ENCODE data around the gene ALDH1L1.

The ALDH1L1 gene

DNA sequence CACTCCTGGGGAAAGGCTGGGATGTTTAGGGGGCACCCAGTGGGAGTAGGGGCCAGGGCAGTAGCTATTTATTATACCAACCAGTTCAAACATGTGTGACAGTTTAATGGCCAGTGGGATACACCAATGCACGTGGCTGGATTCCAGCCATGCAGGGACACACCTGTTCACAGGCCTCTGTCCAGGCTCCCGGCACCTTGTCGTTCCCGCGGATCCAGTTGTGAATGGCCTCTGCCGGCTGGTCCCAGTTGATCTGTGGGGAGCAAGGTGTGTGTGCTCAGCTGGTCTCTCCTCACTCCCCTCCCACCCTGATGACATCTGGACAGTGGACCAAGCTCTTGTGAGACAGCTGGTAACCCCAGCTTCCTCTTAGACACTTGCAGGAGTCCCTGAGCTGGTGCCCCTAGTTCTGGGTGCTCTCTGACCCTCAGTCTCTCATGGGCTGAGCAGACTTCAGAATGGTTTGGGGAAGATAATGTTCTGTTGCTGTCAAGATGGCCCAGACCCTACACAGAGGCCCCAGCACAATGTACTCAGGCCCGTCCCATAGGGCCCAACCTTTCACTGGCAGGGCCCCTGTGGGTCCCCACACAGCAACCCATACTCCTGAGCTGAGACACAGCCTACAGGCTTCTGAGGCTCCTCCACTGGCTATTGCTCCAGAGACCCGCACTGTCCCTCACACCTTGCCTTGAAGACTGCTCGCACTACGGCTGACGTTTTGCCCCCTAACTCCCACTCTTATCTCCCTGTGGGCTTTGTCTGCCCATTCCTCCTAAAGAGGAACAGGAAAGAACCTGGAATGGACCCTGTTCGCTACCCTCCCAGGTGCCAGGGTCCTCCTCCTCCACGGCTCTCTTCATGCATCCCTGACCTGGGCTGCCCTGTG, 25.8 kb downstream of the ALDH1L1 start:
- DNase-seq (ENCODE audit: low read depth in 2 of 2) = no peak

DNA sequence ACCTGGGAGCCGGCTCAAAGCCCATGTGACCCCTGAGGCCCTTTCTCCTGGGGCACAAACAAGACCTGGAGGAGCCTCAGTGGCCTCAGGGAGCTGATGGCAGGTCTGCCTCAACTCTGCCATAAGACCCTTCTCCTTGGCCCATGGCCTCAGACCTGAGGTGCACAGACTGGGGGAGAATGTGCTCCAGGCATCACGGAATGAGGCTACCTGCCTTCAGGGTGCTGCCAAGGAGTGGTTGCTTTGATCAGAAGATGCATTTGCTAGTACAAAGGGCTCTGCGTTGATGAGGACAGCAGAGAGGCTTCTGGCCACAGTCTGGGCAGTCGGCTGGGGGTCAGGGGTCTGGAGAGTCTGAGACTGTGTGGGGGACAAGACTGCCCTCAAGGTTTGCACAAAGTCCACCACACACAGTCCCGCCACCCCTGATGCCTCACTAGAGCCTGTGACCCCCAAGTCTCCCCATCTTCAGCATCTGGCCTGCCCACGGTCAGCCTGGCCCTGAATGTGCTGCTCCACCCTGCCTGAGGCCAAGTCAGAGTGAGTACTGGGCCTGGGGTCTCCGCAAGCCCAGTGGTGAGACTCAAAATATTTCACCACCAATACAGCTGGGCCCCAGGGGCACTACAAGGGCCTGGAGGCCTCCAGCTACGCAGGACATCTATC, 26.6 kb downstream of the ALDH1L1 start:
- no peak for DNase-seq (ENCODE audit: low read depth in 2 of 2)

DNA sequence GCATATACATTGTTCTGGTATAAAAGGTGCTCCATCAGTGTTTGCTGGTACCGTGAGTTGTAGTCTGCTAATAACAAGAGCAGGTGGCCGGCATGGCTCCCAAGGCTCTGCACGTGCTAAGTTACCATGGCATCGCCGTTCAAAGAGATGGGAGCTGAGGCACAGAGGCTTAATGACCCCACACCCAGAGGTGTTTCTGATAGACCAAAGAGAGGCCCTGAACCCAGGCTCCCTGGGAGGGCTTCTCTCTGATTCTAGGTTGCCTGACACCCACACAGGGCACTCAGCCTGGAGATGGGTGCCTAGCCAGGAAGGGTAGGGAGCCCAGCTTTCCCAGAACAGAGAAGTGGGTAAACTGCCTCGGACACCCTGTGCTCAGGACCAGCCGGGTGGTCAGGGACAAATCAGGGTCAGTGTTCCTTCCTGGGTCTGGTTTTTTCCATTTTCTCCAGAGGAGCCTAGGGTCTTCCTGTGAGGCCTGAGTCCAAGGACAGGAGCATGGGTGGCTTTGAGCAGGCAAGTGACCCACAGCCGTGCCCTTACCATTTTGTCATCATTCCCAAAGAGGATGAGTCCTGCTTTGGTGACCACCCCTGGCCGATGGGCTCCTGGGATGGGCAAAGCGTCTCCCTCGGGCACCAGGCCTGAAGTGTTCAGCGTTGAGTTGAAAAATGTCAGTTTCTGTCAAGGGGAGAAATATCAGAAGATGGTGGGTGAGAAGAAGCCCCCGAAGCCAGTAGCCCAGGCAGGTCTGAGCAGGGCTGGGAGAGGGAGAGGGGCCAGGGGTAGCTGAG, 27.3 kb downstream of the ALDH1L1 start:
- no peak for DNase-seq (ENCODE audit: low read depth in 2 of 2)

DNA sequence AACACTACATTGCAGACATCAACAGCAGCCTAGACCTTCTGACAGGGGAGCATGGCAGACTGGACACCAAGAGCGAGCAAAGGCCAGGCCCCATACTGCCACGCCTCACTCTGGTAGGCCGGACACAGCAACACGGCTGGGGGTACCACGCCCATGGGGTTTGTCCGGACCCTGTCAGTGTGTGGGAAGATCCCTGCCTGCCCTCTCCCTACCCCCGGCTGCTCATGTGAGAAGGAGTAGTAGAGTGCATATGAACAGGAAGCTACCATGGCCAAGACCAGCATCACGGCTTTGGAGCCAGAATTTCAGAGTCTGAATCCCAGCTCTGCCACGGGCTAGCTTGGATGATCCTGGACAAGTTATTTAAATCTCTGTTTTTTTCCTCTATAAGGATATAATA, 27.9 kb downstream of the ALDH1L1 start:
- no peak for DNase-seq (ENCODE audit: low read depth in 2 of 2)

DNA sequence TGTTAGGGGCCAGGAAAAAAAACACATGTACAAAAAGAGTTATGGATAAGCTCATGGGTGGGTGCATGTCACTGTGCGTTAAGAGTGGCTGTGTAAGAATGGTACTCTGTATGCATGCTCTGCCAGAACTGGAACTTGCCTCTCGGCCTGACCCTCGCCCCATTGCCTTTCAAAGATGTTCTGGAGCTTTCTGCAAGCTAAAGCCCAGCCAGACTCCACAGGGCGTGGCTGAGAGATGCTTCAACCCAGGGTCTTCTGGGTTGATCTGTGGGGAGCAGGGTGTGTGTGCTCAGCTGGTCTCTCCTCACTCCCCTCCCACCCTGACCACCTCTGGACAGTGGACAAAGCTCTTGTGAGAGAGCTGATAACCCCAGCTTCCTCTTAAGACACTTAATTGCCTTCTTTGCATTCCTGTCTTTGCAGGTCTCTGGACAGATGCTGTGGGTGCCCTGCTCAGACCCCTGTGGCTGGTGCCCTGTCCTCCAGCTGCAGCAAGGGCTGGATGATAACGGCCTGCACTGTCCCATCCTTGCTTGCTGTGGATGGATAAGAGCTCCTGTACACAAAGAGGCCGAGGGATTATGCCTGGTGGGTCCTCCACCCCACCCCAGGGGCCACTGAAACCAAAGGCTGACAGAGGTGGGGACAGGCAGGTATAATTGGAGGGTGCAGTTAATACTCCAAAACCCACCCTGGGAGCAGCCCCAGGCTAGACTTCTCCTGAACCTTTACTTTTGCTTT, 28.7 kb downstream of the ALDH1L1 start:
- DNase-seq (ENCODE audit: low read depth in 2 of 2) = no peak

DNA sequence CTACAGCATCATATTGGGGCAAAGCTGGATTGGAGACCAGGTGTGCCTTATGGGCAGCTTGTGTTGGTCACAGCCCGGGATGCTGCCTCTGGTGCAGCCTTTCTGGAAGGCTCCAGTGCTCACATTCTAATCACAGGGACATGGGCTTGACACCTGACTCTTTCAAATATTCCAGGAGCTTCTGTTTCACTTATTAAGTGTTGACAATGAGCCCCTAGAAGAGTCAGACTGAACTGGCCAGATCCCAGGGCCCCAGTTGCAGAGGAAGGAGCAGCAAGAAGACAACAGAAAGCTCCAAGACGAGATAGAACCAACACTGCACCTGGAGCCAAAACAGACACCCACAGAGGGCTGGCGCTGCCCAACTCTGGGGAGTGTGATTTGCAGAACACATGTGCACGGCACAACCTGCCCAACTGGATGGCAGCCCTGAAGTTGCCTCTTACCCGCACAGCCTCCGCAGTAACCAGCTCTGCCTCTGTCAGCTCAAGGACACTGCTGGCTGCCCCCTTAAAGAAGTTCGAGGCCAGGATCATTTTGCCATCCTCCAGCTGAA, 30.3 kb downstream of the ALDH1L1 start:
- DNase-seq (ENCODE audit: low read depth in 2 of 2) = no peak

DNA sequence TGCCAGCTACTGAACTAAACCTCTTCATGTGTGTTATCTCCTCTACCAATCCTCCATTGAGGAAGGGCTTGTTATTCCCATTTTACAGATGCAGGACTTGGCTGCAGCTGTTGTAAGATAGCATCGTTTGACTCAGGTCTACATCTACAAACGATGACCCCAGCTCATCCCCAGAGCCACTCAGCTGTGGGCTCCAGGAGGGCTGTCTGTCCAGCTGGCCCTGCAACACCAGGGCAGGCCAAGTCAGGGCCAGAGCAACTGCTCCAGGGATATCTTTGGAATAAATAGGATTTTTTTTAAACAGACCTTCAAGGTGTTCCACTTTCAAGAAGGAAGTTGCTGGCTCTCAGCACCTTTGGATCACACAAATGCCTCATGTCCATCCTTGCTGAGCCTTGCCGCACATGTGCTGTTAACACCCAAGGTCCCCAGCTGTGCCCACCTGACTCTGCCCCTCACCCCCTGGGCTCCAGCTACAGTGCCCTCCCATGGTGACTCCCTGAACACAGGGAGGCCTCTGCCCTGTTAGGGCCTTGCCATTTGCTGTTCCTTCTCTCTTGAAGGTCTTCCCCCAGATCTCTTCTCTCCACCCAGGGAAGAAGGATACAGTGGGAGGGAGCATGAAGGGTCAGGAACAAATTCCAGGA, 31.0 kb downstream of the ALDH1L1 start:
- no peak for DNase-seq (ENCODE audit: low read depth in 2 of 2)

DNA sequence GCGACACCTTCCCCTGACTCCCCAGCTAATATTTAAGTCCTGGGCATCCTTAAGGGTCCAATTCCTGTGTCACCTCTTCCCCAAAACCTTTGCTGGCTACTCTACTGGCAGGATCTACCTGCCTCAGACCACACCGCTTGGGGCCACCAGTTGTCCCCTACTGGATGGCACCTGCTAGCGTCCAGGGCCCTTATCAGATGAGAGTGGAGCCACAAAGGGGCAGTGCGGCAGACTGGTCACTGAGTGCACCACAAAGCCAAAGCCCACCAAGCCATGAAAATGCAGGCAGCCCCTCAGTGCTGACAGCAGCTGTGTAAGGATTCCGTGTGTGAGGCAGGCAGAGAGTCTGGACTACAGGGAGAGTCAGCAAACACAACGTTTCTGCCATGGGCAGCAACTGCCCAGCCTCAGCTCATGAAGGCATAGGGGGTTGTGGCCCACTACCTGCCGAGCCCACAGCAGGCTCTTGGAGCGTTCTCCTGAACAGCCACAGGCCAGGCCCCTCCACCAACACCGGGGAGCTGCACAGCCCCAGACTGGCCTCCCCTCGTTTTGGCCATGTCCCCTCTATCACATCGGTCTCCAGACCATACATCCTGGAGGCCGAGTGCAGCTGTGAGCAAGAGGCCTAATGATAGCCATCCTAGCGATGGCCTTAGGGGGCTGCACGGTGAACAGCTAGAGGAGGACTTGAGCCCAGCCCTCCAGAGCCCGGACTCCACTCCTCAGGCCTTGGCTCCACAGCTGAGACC, 32.3 kb downstream of the ALDH1L1 start:
- no peak for DNase-seq (ENCODE audit: low read depth in 2 of 2)

DNA sequence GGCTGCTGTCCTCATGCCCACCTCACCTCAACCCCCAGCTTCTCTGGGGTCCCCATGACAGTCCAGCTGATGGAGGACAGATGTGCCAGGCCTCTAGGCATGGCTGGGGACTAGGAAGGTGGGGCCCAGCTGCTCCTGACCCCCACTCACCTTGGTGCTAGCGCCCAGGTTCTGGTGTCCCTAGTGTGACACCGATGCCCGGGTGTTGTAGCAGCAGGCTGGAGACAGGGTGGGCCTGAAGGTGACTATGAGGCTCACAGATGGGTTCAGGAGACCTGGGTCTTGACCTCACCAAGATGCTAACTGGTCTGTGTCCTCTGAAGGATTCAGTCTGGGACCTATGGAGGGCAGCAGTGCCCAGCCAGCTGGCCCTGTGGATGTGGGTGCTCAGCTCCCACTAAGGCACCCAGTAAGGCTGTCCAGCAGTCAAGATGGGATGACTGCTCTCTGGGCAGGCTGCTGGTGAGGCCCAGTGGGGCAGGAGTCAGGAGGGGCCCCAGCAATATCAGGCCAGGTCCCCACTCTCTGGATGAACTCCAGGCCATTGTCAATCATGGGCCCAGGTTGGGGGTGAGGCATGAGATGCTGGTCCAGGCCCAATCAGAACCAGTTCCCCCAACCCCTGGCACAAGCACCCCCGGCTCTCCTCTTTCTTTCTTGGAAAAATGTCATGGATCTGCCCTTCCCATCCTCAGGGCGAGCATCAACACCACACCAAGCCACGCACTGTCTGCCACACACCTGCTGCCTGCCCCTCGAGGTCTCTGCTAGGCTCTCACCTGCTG, 33.0 kb downstream of the ALDH1L1 start:
- no peak for DNase-seq (ENCODE audit: low read depth in 2 of 2)

DNA sequence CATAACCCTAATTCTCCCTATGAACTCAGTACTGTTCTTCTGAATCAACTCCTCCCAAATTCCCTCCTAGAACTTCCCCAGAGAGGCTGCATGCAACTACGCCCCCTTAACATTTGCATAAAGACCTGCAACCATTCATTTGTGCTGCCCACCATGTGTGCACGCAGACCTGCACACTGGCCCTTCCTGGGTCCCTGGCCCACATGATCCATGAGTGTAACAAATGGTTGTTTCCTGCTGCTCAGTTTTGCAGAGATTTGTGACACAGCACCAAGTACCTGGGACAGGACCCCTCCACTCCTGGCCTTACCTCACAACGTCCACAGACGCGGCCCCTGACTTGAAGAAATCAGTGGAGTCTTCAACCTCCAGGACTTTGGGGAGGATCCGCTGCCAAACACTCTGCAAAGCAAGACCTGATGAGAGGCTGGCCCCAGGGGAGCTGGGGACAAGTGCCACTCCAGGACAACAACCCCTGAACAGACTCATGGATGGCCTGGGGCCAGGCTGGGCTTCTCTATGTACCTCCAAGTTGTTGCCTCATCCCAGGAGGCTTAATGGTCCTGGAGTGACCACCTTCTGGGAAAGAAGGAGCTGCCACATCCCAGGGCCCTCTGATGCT, 33.8 kb downstream of the ALDH1L1 start:
- DNase-seq (ENCODE audit: low read depth in 2 of 2) = no peak

DNA sequence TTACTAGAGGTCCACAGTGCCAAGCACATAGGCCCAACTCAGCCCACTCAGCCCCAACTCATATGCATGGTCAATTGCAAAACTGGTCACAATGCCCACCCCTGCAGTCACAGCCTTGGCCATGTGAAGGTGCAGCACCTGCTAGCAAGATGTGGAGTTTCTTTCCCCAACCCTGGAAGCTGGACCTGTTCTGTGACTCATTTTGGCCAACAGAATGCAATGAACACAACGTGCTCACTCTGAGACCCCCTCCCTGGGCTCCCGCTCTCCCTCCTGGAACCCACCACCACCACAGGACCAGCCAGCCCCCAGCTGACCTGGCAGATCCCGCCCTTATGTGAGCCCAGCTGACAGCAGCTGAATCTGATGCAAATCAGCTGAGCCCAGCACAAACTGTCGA, 34.4 kb downstream of the ALDH1L1 start:
- no peak for DNase-seq (ENCODE audit: low read depth in 2 of 2)

DNA sequence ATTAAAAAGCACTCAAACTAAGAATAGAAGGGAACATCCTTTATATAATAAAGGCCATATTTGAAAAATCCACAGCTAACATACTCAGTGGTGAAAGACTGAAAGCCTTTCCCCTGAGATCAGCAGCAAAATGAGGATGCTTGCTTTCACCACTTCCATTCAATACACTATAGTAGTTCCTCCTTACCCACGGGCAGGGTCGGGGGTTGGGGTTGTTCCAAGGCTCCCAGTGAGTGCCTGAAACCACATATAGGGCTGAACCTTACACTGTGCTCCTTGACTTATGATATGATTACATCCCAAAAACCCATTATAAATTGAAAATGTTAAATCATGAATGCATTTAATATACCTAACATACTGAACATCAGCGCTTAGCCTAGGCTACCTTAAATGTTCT, 37.7 kb downstream of the ALDH1L1 start:
- DNase-seq (ENCODE audit: low read depth in 2 of 2) = no peak

DNA sequence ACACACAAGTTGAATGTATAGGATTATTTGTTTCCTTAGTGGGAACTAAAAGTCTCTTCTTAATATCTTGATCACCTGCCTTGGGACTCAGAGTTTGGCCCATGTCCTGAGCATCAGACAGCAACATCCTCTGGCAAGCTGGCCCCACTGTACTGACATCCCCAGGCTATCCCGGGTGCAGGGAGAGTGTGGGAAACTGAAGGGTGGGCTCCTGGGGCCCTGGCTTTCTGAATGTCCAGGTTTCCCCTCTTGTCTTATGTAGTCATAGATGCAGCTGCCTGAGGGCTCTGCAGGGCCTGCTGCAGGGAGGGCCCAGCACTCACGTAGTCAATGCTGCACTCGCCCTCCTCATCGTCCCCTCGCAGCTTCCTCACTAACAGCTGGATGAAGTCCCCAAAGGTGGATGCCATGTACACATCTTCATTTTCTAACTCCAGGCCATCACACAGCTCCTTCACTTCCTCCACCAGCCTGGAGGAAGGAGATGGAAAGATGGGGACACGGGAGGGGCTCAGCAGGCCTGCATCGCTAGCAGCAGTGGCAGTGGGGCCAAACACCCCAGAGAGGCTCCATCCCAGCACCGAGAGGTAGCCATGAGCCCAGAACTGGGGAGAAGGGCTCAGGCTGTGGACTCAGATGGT, 42.8 kb downstream of the ALDH1L1 start:
- DNase-seq (ENCODE audit: low read depth in 2 of 2) = no peak

DNA sequence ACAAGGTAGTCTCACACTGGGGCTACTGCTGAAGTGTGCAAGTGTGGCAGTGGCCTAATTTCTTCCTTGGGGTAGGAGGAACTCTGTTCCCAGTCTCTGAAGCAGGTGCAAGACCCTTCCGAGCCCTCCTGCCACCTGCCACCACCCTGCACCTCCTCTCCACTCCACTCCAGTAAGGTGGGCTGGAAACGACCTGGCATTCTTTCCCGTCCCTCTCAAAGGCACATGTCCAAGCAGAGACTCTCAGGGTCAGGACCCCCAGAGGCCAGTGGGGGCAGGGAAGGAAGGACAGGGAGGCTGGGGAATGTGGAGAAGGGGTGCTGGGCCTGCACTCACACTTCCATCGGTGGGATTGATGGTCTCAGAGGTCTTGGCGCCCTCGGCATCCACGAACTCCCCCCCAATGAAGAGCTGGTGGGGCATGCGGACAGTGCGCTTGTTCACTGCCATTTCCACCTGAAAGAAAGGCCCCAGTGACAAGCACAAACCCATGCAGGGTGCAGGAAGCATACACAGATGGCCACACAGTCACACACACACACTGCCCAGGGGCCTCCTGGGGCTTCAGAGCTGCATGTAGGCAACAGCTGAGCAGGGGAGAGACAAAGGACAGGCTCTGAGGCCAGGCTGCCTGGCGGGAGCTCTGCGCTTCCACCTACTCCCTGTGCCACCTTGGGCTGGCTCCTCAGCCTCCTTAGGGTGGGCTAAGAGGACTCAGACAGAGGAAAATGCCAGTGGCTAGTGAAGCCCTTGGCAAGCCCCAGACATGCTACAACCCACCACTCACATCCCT, 43.8 kb downstream of the ALDH1L1 start:
- DNase-seq (ENCODE audit: low read depth in 2 of 2) = no peak

DNA sequence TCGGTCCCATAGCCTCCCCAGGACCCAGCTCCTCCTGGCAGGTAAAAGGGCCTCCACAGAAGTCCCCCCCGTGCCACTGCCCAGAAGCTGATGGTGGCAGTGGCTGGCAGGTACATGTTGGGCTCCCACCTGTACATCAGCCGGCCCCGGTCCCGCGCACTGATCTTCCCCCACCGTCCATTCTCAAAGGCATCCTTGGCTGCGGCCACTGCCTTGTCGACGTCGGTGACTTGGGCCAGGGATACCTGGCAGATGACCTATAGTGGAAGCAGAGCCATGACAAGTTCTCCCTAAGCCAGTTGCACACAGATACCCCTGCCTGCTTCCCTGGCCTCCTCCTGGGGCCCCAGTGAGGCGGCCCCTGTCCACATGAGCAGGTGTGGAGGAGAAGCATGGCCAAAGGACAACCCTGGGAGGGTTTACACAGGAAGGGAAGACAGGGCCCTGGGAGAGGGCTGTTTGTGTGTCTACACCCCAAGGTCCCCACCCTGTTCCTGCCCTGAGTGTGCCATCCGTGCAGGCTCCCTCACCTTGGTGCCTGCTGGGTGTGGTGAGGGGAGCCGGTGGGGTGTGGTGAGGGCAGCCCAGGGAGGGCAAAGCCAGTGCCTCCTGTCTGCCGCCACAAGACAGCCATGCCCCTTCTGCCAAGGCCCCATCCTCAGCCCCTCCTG, 44.8 kb downstream of the ALDH1L1 start:
- no peak for DNase-seq (ENCODE audit: low read depth in 2 of 2)

DNA sequence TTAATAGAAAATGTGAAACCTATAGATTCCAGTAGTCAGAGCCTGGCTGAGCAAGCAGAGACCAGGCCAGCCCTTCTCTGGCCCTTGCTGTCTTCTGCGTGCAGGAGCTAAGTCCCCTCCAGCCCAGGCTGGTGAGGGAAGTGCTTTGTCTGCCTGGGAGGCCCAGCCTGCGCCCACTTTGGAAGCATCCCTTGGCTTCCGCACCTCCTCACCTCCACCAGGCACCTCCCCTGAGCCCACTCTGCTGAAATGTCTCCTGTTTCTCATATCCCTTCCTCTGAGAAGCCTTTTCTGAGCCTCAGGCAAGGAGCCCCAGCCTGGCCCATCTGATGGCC, 45.3 kb downstream of the ALDH1L1 start:
- no peak for DNase-seq (ENCODE audit: low read depth in 2 of 2)
